Measurements from ENCODE around the gene MBD6.
"Not testable (repeated sequence)": the region's sequence is repeated elsewhere in the genome, so short reads cannot be mapped to it uniquely, and the experiment has no call there.

MBD6 gene

GRCh38 chr12:57558864-57559263, 36.2 kb downstream of the MBD6 start:
- Histone ChIP-seq H3K4me1 (ENCODE audit: control insufficient read depth in 1 of 2, insufficient read depth in 2 of 2, low read length in 2 of 2) (no peaks in the 10 kb centered on the region), H3K4me3 (ENCODE audit: low read depth in 1 of 2, low read length in 2 of 2) (no peak overlapping the region), H3K27ac (ENCODE audit: low read depth, low read length) (no peak overlapping the region), H3K9me3 (ENCODE audit: control insufficient read depth in 1 of 2, low read length in 2 of 2) (no peaks in the 10 kb centered on the region), H3K36me3 (ENCODE audit: control insufficient read depth in 1 of 2, insufficient read depth in 2 of 2, low read length in 2 of 2) (no peaks in the 10 kb centered on the region), H3K9ac (ENCODE audit: low read depth in 1 of 2, low read length in 2 of 2) (no peak overlapping the region), H3K27me3 (ENCODE audit: control insufficient read depth in 1 of 2, insufficient read depth in 2 of 2, low read length in 2 of 2) (peaks cover 0 to 8% of the 10 kb centered on the region in 2 donors)

GRCh38 chr12:57560516-57560915, 37.9 kb downstream of the MBD6 start:
- H3K4me3 ChIP-seq (ENCODE audit: low read depth in 1 of 2, low read length in 2 of 2) = no peak overlapping the region
- H3K27ac ChIP-seq (ENCODE audit: low read depth, low read length) = no peak overlapping the region
- H3K27me3 ChIP-seq (ENCODE audit: control insufficient read depth in 1 of 2, insufficient read depth in 2 of 2, low read length in 2 of 2) = peaks cover 0 to 5% of the 10 kb centered on the region in 2 donors
- no peaks in the 10 kb centered on the region for H3K9me3 ChIP-seq (ENCODE audit: control insufficient read depth in 1 of 2, low read length in 2 of 2)
- no peak overlapping the region for H3K9ac ChIP-seq (ENCODE audit: low read depth in 1 of 2, low read length in 2 of 2)
- H3K36me3 ChIP-seq (ENCODE audit: control insufficient read depth in 1 of 2, insufficient read depth in 2 of 2, low read length in 2 of 2) = no peaks in the 10 kb centered on the region
- no peaks in the 10 kb centered on the region for H3K4me1 ChIP-seq (ENCODE audit: control insufficient read depth in 1 of 2, insufficient read depth in 2 of 2, low read length in 2 of 2)

GRCh38 chr12:57561117-57561516, 38.5 kb downstream of the MBD6 start:
- not testable (repeated sequence) for H3K27me3 ChIP-seq (ENCODE audit: control insufficient read depth in 1 of 2, insufficient read depth in 2 of 2, low read length in 2 of 2); H3K4me3 ChIP-seq (ENCODE audit: low read depth in 1 of 2, low read length in 2 of 2); H3K9me3 ChIP-seq (ENCODE audit: control insufficient read depth in 1 of 2, low read length in 2 of 2); H3K9ac ChIP-seq (ENCODE audit: low read depth in 1 of 2, low read length in 2 of 2); H3K4me1 ChIP-seq (ENCODE audit: control insufficient read depth in 1 of 2, insufficient read depth in 2 of 2, low read length in 2 of 2); H3K36me3 ChIP-seq (ENCODE audit: control insufficient read depth in 1 of 2, insufficient read depth in 2 of 2, low read length in 2 of 2); H3K27ac ChIP-seq (ENCODE audit: low read depth, low read length)

- Histone ChIP-seq H3K36me3 (ENCODE audit: control insufficient read depth in 1 of 2, insufficient read depth in 2 of 2, low read length in 2 of 2) (no peaks in the 10 kb centered on the region), H3K4me3 (ENCODE audit: low read depth in 1 of 2, low read length in 2 of 2) (no peak overlapping the region), H3K4me1 (ENCODE audit: control insufficient read depth in 1 of 2, insufficient read depth in 2 of 2, low read length in 2 of 2) (no peaks in the 10 kb centered on the region), H3K27me3 (ENCODE audit: control insufficient read depth in 1 of 2, insufficient read depth in 2 of 2, low read length in 2 of 2) (peaks cover 0 to 5% of the 10 kb centered on the region in 2 donors), H3K27ac (ENCODE audit: low read depth, low read length) (no peak overlapping the region), H3K9me3 (ENCODE audit: control insufficient read depth in 1 of 2, low read length in 2 of 2) (no peaks in the 10 kb centered on the region), H3K9ac (ENCODE audit: low read depth in 1 of 2, low read length in 2 of 2) (no peak overlapping the region)
Measured at GRCh38 chr12:57563358-57563757, 40.7 kb downstream of the MBD6 start.

- peaks cover 0 to 5% of the 10 kb centered on the region in 2 donors for H3K27me3 ChIP-seq (ENCODE audit: control insufficient read depth in 1 of 2, insufficient read depth in 2 of 2, low read length in 2 of 2)
- no peak overlapping the region for H3K4me3 ChIP-seq (ENCODE audit: low read depth in 1 of 2, low read length in 2 of 2)
- no peak overlapping the region for H3K27ac ChIP-seq (ENCODE audit: low read depth, low read length)
- H3K9ac ChIP-seq (ENCODE audit: low read depth in 1 of 2, low read length in 2 of 2) = no peak overlapping the region
- no peaks in the 10 kb centered on the region for H3K36me3 ChIP-seq (ENCODE audit: control insufficient read depth in 1 of 2, insufficient read depth in 2 of 2, low read length in 2 of 2)
- H3K4me1 ChIP-seq (ENCODE audit: control insufficient read depth in 1 of 2, insufficient read depth in 2 of 2, low read length in 2 of 2) = no peaks in the 10 kb centered on the region
- no peaks in the 10 kb centered on the region for H3K9me3 ChIP-seq (ENCODE audit: control insufficient read depth in 1 of 2, low read length in 2 of 2)
Measured at GRCh38 chr12:57564178-57564740, 41.6 kb downstream of the MBD6 start.

GRCh38 chr12:57568838-57569237, 46.2 kb downstream of the MBD6 start:
- H3K36me3 ChIP-seq (ENCODE audit: control insufficient read depth in 1 of 2, insufficient read depth in 2 of 2, low read length in 2 of 2) = no peaks in the 10 kb centered on the region
- no peaks in the 10 kb centered on the region for H3K4me1 ChIP-seq (ENCODE audit: control insufficient read depth in 1 of 2, insufficient read depth in 2 of 2, low read length in 2 of 2)
- H3K27ac ChIP-seq (ENCODE audit: low read depth, low read length) = no peak overlapping the region
- no peak overlapping the region for H3K4me3 ChIP-seq (ENCODE audit: low read depth in 1 of 2, low read length in 2 of 2)
- H3K27me3 ChIP-seq (ENCODE audit: control insufficient read depth in 1 of 2, insufficient read depth in 2 of 2, low read length in 2 of 2) = no peaks in the 10 kb centered on the region
- no peak overlapping the region for H3K9ac ChIP-seq (ENCODE audit: low read depth in 1 of 2, low read length in 2 of 2)
- H3K9me3 ChIP-seq (ENCODE audit: control insufficient read depth in 1 of 2, low read length in 2 of 2) = no peaks in the 10 kb centered on the region

- no peak overlapping the region for H3K9ac ChIP-seq (ENCODE audit: low read depth in 1 of 2, low read length in 2 of 2)
- no peaks in the 10 kb centered on the region for H3K36me3 ChIP-seq (ENCODE audit: control insufficient read depth in 1 of 2, insufficient read depth in 2 of 2, low read length in 2 of 2)
- H3K4me1 ChIP-seq (ENCODE audit: control insufficient read depth in 1 of 2, insufficient read depth in 2 of 2, low read length in 2 of 2) = no peaks in the 10 kb centered on the region
- no peak overlapping the region for H3K27ac ChIP-seq (ENCODE audit: low read depth, low read length)
- H3K27me3 ChIP-seq (ENCODE audit: control insufficient read depth in 1 of 2, insufficient read depth in 2 of 2, low read length in 2 of 2) = no peaks in the 10 kb centered on the region
- H3K9me3 ChIP-seq (ENCODE audit: control insufficient read depth in 1 of 2, low read length in 2 of 2) = no peaks in the 10 kb centered on the region
- no peak overlapping the region for H3K4me3 ChIP-seq (ENCODE audit: low read depth in 1 of 2, low read length in 2 of 2)
Measured at GRCh38 chr12:57569858-57570257, 47.2 kb downstream of the MBD6 start.

- not testable (repeated sequence) for H3K36me3 ChIP-seq (ENCODE audit: control insufficient read depth in 1 of 2, insufficient read depth in 2 of 2, low read length in 2 of 2); H3K27ac ChIP-seq (ENCODE audit: low read depth, low read length); H3K4me1 ChIP-seq (ENCODE audit: control insufficient read depth in 1 of 2, insufficient read depth in 2 of 2, low read length in 2 of 2); H3K9ac ChIP-seq (ENCODE audit: low read depth in 1 of 2, low read length in 2 of 2); H3K4me3 ChIP-seq (ENCODE audit: low read depth in 1 of 2, low read length in 2 of 2); H3K27me3 ChIP-seq (ENCODE audit: control insufficient read depth in 1 of 2, insufficient read depth in 2 of 2, low read length in 2 of 2); H3K9me3 ChIP-seq (ENCODE audit: control insufficient read depth in 1 of 2, low read length in 2 of 2)
Measured at GRCh38 chr12:57570438-57570837, 47.8 kb downstream of the MBD6 start.

- Histone ChIP-seq H3K27ac (ENCODE audit: low read depth, low read length) (no peak overlapping the region), H3K4me3 (ENCODE audit: low read depth in 1 of 2, low read length in 2 of 2) (no peak overlapping the region), H3K4me1 (ENCODE audit: control insufficient read depth in 1 of 2, insufficient read depth in 2 of 2, low read length in 2 of 2) (no peaks in the 10 kb centered on the region), H3K36me3 (ENCODE audit: control insufficient read depth in 1 of 2, insufficient read depth in 2 of 2, low read length in 2 of 2) (no peaks in the 10 kb centered on the region), H3K9ac (ENCODE audit: low read depth in 1 of 2, low read length in 2 of 2) (no peak overlapping the region), H3K27me3 (ENCODE audit: control insufficient read depth in 1 of 2, insufficient read depth in 2 of 2, low read length in 2 of 2) (no peaks in the 10 kb centered on the region), H3K9me3 (ENCODE audit: control insufficient read depth in 1 of 2, low read length in 2 of 2) (no peaks in the 10 kb centered on the region)
Measured at GRCh38 chr12:57571926-57572762, 49.5 kb downstream of the MBD6 start.

GRCh38 chr12:57574795-57575194, 52.2 kb downstream of the MBD6 start:
- Histone ChIP-seq H3K9ac (ENCODE audit: low read depth in 1 of 2, low read length in 2 of 2) (no peak overlapping the region), H3K27ac (ENCODE audit: low read depth, low read length) (no peak overlapping the region), H3K4me1 (ENCODE audit: control insufficient read depth in 1 of 2, insufficient read depth in 2 of 2, low read length in 2 of 2) (peaks cover 0 to 5% of the 10 kb centered on the region in 2 donors), H3K36me3 (ENCODE audit: control insufficient read depth in 1 of 2, insufficient read depth in 2 of 2, low read length in 2 of 2) (no peaks in the 10 kb centered on the region), H3K27me3 (ENCODE audit: control insufficient read depth in 1 of 2, insufficient read depth in 2 of 2, low read length in 2 of 2) (no peaks in the 10 kb centered on the region), H3K9me3 (ENCODE audit: control insufficient read depth in 1 of 2, low read length in 2 of 2) (no peaks in the 10 kb centered on the region), H3K4me3 (ENCODE audit: low read depth in 1 of 2, low read length in 2 of 2) (no peak overlapping the region)

Measured in duodenal mucosa (tissue), 2 donors.